Kidney (tissue), 14 donors: ENCODE results near the gene HSBP1L1. TPM values are rescaled to one million over a fixed set of nuclear protein-coding genes. Genes with fewer than 3 reads are reported as not detected.

ENCODE experiments used
- DNase-seq, 5 donors: peaks; one replicate each; pipeline ENCODE4 v3.0.0-alpha.2; 2013 to 2020
- FAIRE-seq: peaks from 2 replicates; lab custom pipeline; 2012; peaks lifted over from hg19 to GRCh38; lab: Jason Lieb, UNC
- H3K27ac ChIP-seq, 2 donors: one replicate each; pipeline ENCODE4 v1.7.0; 2013; ENCODE audit warnings: low read depth in 2 of 2, low read length in 2 of 2, inconsistent platforms in 1 of 2
- H3K27me3 ChIP-seq: one replicate; pipeline ENCODE4 v1.7.1; 2013; ENCODE audit warnings: low read length, inconsistent platforms; ENCODE audit not compliant: control insufficient read depth, insufficient read depth
- H3K36me3 ChIP-seq, 3 donors: one replicate each; pipeline versions ENCODE4 v1.7.0 to v1.7.1; 2013; ENCODE audit warnings: low read length in 3 of 3, control low read depth in 1 of 3, inconsistent platforms in 1 of 3; ENCODE audit not compliant: insufficient read depth in 3 of 3, control insufficient read depth in 2 of 3
- H3K4me1 ChIP-seq, 3 donors: one replicate each; pipeline versions ENCODE4 v1.7.0 to v1.7.1; 2013; ENCODE audit warnings: low read length in 3 of 3, inconsistent platforms in 1 of 3, low read depth in 1 of 3; ENCODE audit not compliant: control insufficient read depth in 2 of 3, insufficient read depth in 2 of 3
- H3K4me3 ChIP-seq, 3 donors: one replicate each; pipeline versions ENCODE4 v1.7.0 to v1.8.1; 2013; ENCODE audit warnings: low read length in 3 of 3, control low read depth in 1 of 3, inconsistent platforms in 1 of 3
- H3K9ac ChIP-seq, 3 donors: one replicate each; pipeline versions ENCODE4 v1.7.0 to v1.7.1; 2013; ENCODE audit warnings: low read length in 3 of 3, control low read depth in 1 of 3, inconsistent platforms in 1 of 3
- H3K9me3 ChIP-seq, 3 donors: one replicate each; pipeline versions ENCODE4 v1.7.0 to v1.7.1; 2013; ENCODE audit warnings: low read length in 3 of 3, control low read depth in 1 of 3, inconsistent platforms in 1 of 3; ENCODE audit not compliant: control insufficient read depth in 2 of 3, insufficient read depth in 1 of 3
- CTCF ChIP-seq: IDR thresholded peaks from 3 replicates; pipeline ENCODE4 v1.5.1; 2012; ENCODE audit warnings: mild to moderate bottlenecking, moderate library complexity, borderline replicate concordance; ENCODE audit not compliant: insufficient read depth; ENCODE audit errors: extremely low read depth
- intact Hi-C: fragments of 100-400 bp; cut with DNase I; formaldehyde crosslinking; loops from one replicate; pipeline ENCODE4 v1.11.1; 2022
- polyA plus RNA-seq: library from polyadenylated mRNA; stranded (reverse); fragments of 350-450 nt; fragmentation: Illumina TruSeq; extraction: RNeasy Lipid Tissue Mini Kit (QIAGEN cat#74804); gene quantifications from one replicate; pipeline ENCODE4 v1.2.3, GENCODE V29; 2014; ENCODE audit warnings: low read depth, low replicate concordance; ENCODE audit not compliant: insufficient read depth
- total RNA-seq: library from RNA; stranded (reverse); fragmentation: NEBNext Ultra II Directional; extraction: Animal tissue kit (Norgen Biotek cat#: 25700); gene quantifications from one replicate; pipeline ENCODE4 v1.2.1, GENCODE V29; 2021
- donor health status: control.
- donor health status: control.
- donor health status: control.
- donor health status: control.
- donor health status: control.
- donor health status: DM: yes; HTN: yes; CAD: no.
- donor health status: Normal renal cell carcinoma (clear cell type).

HSBP1L1 gene
- total and polyA plus RNA-seq, 2 donors from 2014 or later: 26.0 to 43.6 TPM

DNA sequence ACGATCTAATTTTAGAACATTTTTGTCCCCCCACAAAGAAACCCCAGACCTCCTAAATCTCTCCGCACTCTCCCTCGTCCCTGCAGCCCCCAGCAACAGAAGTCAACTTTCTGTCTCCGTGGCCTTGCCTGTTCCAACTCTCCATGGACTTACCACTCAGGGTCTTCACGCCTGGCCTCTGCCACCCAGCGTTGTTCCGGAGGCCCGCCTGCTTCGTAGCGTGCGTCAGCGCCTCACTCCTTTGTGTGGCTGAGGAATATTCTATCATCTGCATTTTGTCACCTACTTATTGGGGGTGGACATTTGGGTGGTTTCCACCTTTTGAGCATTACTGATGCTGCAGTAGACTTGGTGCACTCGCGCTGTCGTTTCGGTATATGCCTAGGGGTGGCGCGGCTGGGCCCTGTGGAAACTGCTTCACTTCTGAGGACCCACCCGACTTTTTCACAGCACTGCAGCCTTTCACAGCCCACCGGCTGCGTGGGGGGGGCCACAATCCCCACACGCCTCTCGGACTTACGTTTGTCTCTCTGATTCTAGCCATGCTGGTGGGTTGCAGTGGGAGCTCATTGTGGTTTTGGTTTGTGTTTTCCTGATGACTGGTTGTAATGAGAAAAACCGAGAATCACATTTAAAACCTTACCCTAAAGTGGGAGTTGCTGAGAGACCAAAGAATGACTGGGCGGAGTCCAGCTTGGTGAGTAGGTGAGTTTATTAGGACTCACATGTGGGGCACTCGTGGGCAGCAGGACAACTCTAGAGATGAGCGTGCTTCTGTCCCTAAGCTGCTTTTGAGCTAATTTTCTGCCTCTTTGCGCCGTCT, 1.4 kb upstream of the HSBP1L1 start:
- intact Hi-C loops: no loop called here
- no peak for FAIRE-seq
- H3K27ac ChIP-seq: no peak overlapping the region
- H3K36me3 ChIP-seq: peaks cover 0 to 4% (median 0%) of the 10 kb centered on the region in 3 donors
- H3K4me1 ChIP-seq: peaks cover 0 to 10% (median 7%) of the 10 kb centered on the region in 3 donors
- H3K9me3 ChIP-seq: no peaks in the 10 kb centered on the region
- H3K9ac ChIP-seq: no peak overlapping the region
- TF ChIP-seq CTCF: no peak
- no peak overlapping the region for H3K4me3 ChIP-seq
- H3K27me3 ChIP-seq: no peaks in the 10 kb centered on the region
- peak in 1 of 5 donors; percentile 36 for DNase-seq

- no peak for TF ChIP-seq CTCF
- H3K27ac ChIP-seq: peak overlapping the region; percentile 53 to 80
- no peaks in the 10 kb centered on the region for H3K9me3 ChIP-seq
- no peak for FAIRE-seq
- intact Hi-C loops: no loop called here
- H3K4me3 ChIP-seq: peak overlapping the region in 1 of 3 donors; percentile 66
- H3K4me1 ChIP-seq: peaks cover 0 to 10% (median 7%) of the 10 kb centered on the region in 3 donors
- peak overlapping the region in 2 of 3 donors; percentile 32 to 61 for H3K9ac ChIP-seq
- no peaks in the 10 kb centered on the region for H3K27me3 ChIP-seq
- H3K36me3 ChIP-seq: peaks cover 0 to 6% (median 0%) of the 10 kb centered on the region in 3 donors
- peak in 2 of 5 donors; percentile 56 to 58 for DNase-seq
These were observed 649 bp upstream of the HSBP1L1 start for GRCh38 chr18:79963658-79964329.

DNA sequence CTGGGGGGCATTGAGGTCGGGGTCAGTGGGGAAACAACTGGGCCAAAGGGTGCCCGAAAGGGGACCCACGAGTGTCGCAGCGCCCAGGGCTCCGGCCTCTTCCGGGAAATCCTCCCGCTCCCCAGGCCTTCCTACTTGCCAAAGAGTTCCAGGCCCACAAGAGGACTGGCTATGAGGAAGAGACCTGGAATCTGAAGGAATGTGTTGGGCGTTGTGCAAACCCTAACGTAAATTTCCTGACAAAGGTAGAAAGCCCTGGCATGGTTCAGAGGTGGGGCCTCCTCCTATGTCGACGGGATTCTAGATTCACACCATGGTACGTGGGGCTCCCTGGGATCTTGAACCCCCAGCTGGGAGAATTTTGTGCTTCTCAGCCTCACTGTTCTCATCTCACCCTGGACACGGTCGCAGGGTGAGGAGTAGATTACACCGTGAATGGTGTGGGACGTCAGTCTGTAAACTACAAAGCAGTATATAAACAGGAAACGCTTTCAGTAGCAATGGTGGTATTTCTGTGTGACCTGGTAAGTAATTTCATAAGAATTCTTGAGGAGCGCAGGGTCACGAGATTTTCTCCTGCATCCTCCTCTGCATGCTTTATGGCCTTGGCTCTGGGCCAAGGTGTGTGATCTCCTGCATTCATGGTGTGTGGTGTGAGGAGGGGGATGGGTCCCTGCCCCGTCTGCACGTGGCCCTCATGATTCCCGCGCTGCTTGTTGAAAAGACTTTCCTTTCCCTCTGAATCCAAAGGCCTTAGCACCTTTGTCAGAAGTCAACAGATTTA, 868 bp downstream of the HSBP1L1 start:
- DNase-seq: peak; percentile 63 to 85 (median 81)
- no peak for TF ChIP-seq CTCF
- intact Hi-C loops: no loop called here
- Histone ChIP-seq H3K4me3 (peak overlapping the region; percentile 38 to 66 (median 45)), H3K27me3 (no peaks in the 10 kb centered on the region), H3K4me1 (peaks cover 0 to 10% (median 7%) of the 10 kb centered on the region in 3 donors), H3K9me3 (no peaks in the 10 kb centered on the region), H3K27ac (peak overlapping the region; percentile 80 to 88), H3K9ac (peak overlapping the region in 2 of 3 donors; percentile 44 to 61), H3K36me3 (peaks cover 0 to 12% (median 2%) of the 10 kb centered on the region in 3 donors)
- no peak for FAIRE-seq
